Parathyroid adenoma (tissue), 2 donors: ENCODE results near the gene AGBL1.

Experiments
- H2AFZ ChIP-seq: fragments of 300-600 bp; sonication (generic); one replicate; pipeline ENCODE4 v1.7.0; 2017; ENCODE audit warnings: antibody characterized with exemption, mild to moderate bottlenecking
- H3K27ac ChIP-seq: fragments of 300-600 bp; sonication (generic); one replicate; pipeline ENCODE4 v1.7.0; 2017
- H3K27me3 ChIP-seq: fragments of 300-600 bp; sonication (generic); one replicate; pipeline ENCODE4 v1.7.0; 2017; ENCODE audit warnings: low read length; ENCODE audit not compliant: control insufficient read depth, insufficient read depth
- H3K36me3 ChIP-seq: fragments of 300-600 bp; sonication (generic); one replicate; pipeline ENCODE4 v1.7.0; 2017; ENCODE audit warnings: low read length; ENCODE audit not compliant: control insufficient read depth, insufficient read depth
- H3K4me1 ChIP-seq: fragments of 300-600 bp; sonication (generic); one replicate; pipeline ENCODE4 v1.7.0; 2017; ENCODE audit warnings: control low read depth
- H3K4me2 ChIP-seq: fragments of 300-600 bp; sonication (generic); one replicate; pipeline ENCODE4 v1.7.0; 2017; ENCODE audit warnings: low read length
- H3K4me3 ChIP-seq: fragments of 300-600 bp; sonication (generic); one replicate; pipeline ENCODE4 v1.7.0; 2017; ENCODE audit warnings: low read depth, low read length
- H3K79me2 ChIP-seq: fragments of 300-600 bp; sonication (generic); one replicate; pipeline ENCODE4 v1.7.0; 2017; ENCODE audit warnings: control low read depth
- H3K9ac ChIP-seq: fragments of 300-600 bp; sonication (generic); one replicate; pipeline ENCODE4 v1.7.0; 2017; ENCODE audit warnings: mild to moderate bottlenecking
- H3K9me3 ChIP-seq: fragments of 300-600 bp; sonication (generic); one replicate; pipeline ENCODE4 v1.7.0; 2017; ENCODE audit warnings: low read length; ENCODE audit not compliant: control insufficient read depth
- CTCF ChIP-seq: fragments of 300-600 bp; sonication (generic); IDR thresholded peaks from one replicate; pipeline ENCODE4 v1.7.0; 2017; ENCODE audit warnings: antibody characterized with exemption, mild to moderate bottlenecking
- donor health status: primary hyperparathyroidism.

AGBL1 gene

DNA sequence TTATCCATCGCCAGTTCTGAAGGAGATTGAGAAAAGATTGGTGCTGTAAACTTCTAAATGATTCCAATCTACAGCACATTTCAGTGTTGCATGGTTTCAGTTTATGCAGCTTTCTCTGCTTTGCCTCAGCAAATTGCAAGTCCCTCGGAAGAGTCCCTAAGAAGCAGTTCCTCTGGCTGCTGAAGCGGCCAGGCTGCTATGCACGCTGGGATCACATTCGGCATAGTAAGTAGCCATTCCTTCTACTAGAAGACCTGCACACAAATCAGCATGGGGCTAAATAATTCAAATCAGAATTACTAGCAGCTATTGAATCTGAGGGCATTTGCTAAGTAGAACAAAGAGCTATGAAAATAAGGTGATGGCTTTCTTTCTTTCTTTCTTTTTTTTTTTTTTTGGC is 769.5 kb downstream of the AGBL1 start:
- H3K4me1 ChIP-seq, result no peaks in the 10 kb centered on the region
- H3K9ac ChIP-seq, result no peak overlapping the region
- TF ChIP-seq CTCF, result no peak
- no peaks in the 10 kb centered on the region for H3K27me3 ChIP-seq
- H2AFZ ChIP-seq, result no peak overlapping the region
- H3K4me2 ChIP-seq, result no peak overlapping the region
- no peak overlapping the region for H3K27ac ChIP-seq
- no peaks in the 10 kb centered on the region for H3K36me3 ChIP-seq
- H3K79me2 ChIP-seq, result no peaks in the 10 kb centered on the region
- H3K4me3 ChIP-seq, result no peak overlapping the region
- no peaks in the 10 kb centered on the region for H3K9me3 ChIP-seq

DNA sequence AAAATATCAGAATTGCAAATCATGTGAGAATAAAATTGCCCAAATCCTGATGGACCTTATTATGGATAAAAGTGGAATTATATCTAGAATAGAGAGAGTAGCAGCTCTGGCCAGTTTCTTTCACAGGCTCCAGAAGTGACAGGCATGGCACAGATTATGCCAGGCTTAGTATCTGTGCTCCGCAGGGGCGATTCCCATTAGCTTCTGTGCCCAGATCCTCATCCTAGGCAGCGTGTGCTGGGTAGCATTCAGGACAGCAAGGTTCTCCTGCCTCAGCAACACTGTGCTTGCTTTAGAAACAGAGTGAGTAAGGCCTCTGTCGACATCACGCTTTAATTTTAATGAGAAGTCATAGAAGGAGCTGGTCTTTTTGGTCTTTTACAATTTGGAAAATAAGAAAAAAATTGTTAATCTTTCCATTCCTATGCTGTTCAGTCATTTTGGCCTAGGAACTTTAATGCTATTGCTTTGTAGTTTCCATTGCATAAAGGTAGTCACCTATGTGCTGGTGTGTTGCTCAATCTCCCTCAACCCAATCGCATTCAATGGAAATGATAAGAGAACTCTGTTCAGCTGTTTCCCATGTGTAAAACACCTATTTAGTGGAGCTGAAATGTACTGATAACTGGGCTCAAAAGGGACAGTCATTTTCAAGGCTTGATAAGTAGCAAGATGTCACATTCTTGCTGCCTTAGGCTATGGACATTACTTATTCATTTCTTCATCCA is 770.1 kb downstream of the AGBL1 start:
- H3K4me2 ChIP-seq, result no peak overlapping the region
- no peaks in the 10 kb centered on the region for H3K4me1 ChIP-seq
- H3K9me3 ChIP-seq, result no peaks in the 10 kb centered on the region
- no peaks in the 10 kb centered on the region for H3K27me3 ChIP-seq
- no peak overlapping the region for H3K27ac ChIP-seq
- no peak for TF ChIP-seq CTCF
- H3K4me3 ChIP-seq, result no peak overlapping the region
- H3K79me2 ChIP-seq, result no peaks in the 10 kb centered on the region
- no peaks in the 10 kb centered on the region for H3K36me3 ChIP-seq
- H2AFZ ChIP-seq, result no peak overlapping the region
- H3K9ac ChIP-seq, result no peak overlapping the region

- Histone ChIP-seq H3K27me3 (no peaks in the 10 kb centered on the region), H3K27ac (no peak overlapping the region), H3K9ac (no peak overlapping the region), H3K79me2 (no peaks in the 10 kb centered on the region), H2AFZ (no peak overlapping the region), H3K9me3 (no peaks in the 10 kb centered on the region), H3K36me3 (no peaks in the 10 kb centered on the region), H3K4me1 (no peaks in the 10 kb centered on the region), H3K4me2 (no peak overlapping the region), H3K4me3 (no peak overlapping the region)
- no peak for TF ChIP-seq CTCF
Observed at GRCh38 chr15:86850939-86851338, 771.3 kb downstream of the AGBL1 start.

GRCh38 chr15:86852741-86853140 is 773.1 kb downstream of the AGBL1 start:
- Histone ChIP-seq H3K9ac (no peak overlapping the region), H2AFZ (no peak overlapping the region), H3K4me2 (no peak overlapping the region), H3K36me3 (no peaks in the 10 kb centered on the region), H3K4me1 (no peaks in the 10 kb centered on the region), H3K27ac (no peak overlapping the region), H3K27me3 (no peaks in the 10 kb centered on the region), H3K9me3 (no peaks in the 10 kb centered on the region), H3K79me2 (no peaks in the 10 kb centered on the region), H3K4me3 (no peak overlapping the region)
- TF ChIP-seq CTCF, result no peak

DNA sequence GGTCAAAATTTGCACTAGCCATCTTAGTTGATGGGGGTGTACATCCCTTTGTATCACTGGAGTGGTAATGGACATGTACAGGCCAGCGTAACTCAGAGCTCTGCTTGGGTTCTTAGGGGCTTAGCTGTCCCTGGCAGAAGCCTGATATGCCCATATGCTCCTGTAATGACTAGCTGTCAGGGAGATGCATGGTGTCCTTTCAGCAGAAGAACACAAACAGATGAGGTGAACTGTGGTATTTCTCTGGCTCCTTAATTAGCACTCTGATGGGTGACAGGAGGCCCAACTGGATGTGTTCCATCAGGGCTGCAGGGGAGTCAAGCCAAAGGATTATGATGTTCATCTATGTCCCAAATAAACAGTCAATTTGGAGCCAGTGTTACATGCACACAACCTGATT is 774.5 kb downstream of the AGBL1 start:
- H3K27me3 ChIP-seq, result no peaks in the 10 kb centered on the region
- no peaks in the 10 kb centered on the region for H3K9me3 ChIP-seq
- H3K4me2 ChIP-seq, result no peak overlapping the region
- no peaks in the 10 kb centered on the region for H3K4me1 ChIP-seq
- H2AFZ ChIP-seq, result no peak overlapping the region
- H3K9ac ChIP-seq, result no peak overlapping the region
- no peak for TF ChIP-seq CTCF
- no peaks in the 10 kb centered on the region for H3K79me2 ChIP-seq
- H3K36me3 ChIP-seq, result no peaks in the 10 kb centered on the region
- no peak overlapping the region for H3K27ac ChIP-seq
- H3K4me3 ChIP-seq, result no peak overlapping the region
